CD8-positive, alpha-beta memory T cell (primary cell): ENCODE measurements around the gene CWH43. TPM values are rescaled to one million over a fixed set of nuclear protein-coding genes. Genes with fewer than 3 reads are reported as not detected.
"Not testable (repeated sequence)": the region's sequence is repeated elsewhere in the genome, so short reads cannot be mapped to it uniquely, and the experiment has no call there.

ENCODE experiments used
- CTCF ChIA-PET: fragments of 350-600 bp; sonication (Branson Sonifier 250); formaldehyde crosslinking; loops from one replicate; lab custom pipeline; 2021; ENCODE audit warnings: antibody characterized with exemption; lab: Charles Lee
- POLR2A ChIA-PET: fragments of 350-600 bp; sonication (Branson Sonifier 250); formaldehyde crosslinking; loops from one replicate; lab custom pipeline; 2021; ENCODE audit warnings: antibody characterized with exemption; lab: Charles Lee
- DNase-seq, 5 donors: peaks; one replicate each; pipeline versions ENCODE4 v3.0.0 to v3.0.0-alpha.2; 2020 to 2022; ENCODE audit warnings: mixed read lengths in 1 of 5
- H3K27ac ChIP-seq: one replicate; pipeline ENCODE4 v1.7.0; 2013; ENCODE audit warnings: low read depth, mild to moderate bottlenecking, low read length, moderate library complexity
- H3K27me3 ChIP-seq: 2 replicates; pipeline ENCODE4 v1.7.0; 2013; ENCODE audit warnings: low read length, mild to moderate bottlenecking; ENCODE audit not compliant: insufficient read depth, poor library complexity, severe bottlenecking
- H3K36me3 ChIP-seq: 2 replicates; pipeline ENCODE4 v1.7.0; 2013; ENCODE audit warnings: mild to moderate bottlenecking, low read length, moderate library complexity; ENCODE audit not compliant: insufficient read depth
- H3K4me1 ChIP-seq: 2 replicates; pipeline ENCODE4 v1.7.0; 2013; ENCODE audit warnings: mild to moderate bottlenecking, low read length, moderate library complexity; ENCODE audit not compliant: insufficient read depth
- H3K4me3 ChIP-seq: 2 replicates; pipeline ENCODE4 v1.7.0; 2013; ENCODE audit warnings: mild to moderate bottlenecking, low read length
- H3K9me3 ChIP-seq: 2 replicates; pipeline ENCODE4 v1.7.0; 2013; ENCODE audit warnings: mild to moderate bottlenecking, low read length
- H3K27ac Mint-ChIP-seq, 8 donors: one replicate each; pipeline ENCODE4 v1.8.0; 2020 to 2021; ENCODE audit warnings: mixed read lengths in 8 of 8, mild to moderate bottlenecking in 6 of 8, inconsistent platforms in 3 of 8, moderate library complexity in 3 of 8
- H3K27me3 Mint-ChIP-seq, 2 donors: one replicate each; pipeline ENCODE4 v1.8.0; 2020 to 2021; ENCODE audit warnings: mixed read lengths in 2 of 2, mild to moderate bottlenecking in 1 of 2, moderate library complexity in 1 of 2
- H3K36me3 Mint-ChIP-seq, 3 donors: one replicate each; pipeline ENCODE4 v1.8.0; 2020 to 2021; ENCODE audit warnings: mixed read lengths in 3 of 3, inconsistent platforms in 1 of 3, mild to moderate bottlenecking in 1 of 3
- H3K4me1 Mint-ChIP-seq, 3 donors: one replicate each; pipeline ENCODE4 v1.8.0; 2020 to 2021; ENCODE audit warnings: mixed read lengths in 3 of 3, inconsistent platforms in 1 of 3, mild to moderate bottlenecking in 1 of 3
- H3K4me3 Mint-ChIP-seq, 7 donors: one replicate each; pipeline ENCODE4 v1.8.0; 2020 to 2021; ENCODE audit warnings: mixed read lengths in 7 of 7, mild to moderate bottlenecking in 6 of 7, moderate library complexity in 4 of 7, inconsistent platforms in 2 of 7
- H3K9me3 Mint-ChIP-seq, 5 donors: one replicate each; pipeline ENCODE4 v1.8.0; 2020 to 2022; ENCODE audit warnings: mixed read lengths in 5 of 5, mild to moderate bottlenecking in 3 of 5, moderate library complexity in 2 of 5, inconsistent platforms in 1 of 5
- polyA plus RNA-seq: library from polyadenylated mRNA; unstranded; fragments of 300-500 nt; fragmentation: Illumina TruSeq; gene quantifications from one replicate; pipeline ENCODE4 v1.2.3, GENCODE V29; 2021
- total RNA-seq, 2 experiments: library from RNA; stranded (reverse); gene quantifications; one replicate each; pipeline ENCODE4 v1.2.3, GENCODE V29; 2021

Gene CWH43
- total and polyA plus RNA-seq, 3 experiments from 2014 or later = not detected

- peaks cover 0 to 36% (median 33%) of the 10 kb centered on the region in 5 donors for H3K9me3 Mint-ChIP-seq
- POLR2A ChIA-PET, H3K27ac ChIP-seq, H3K27me3 Mint-ChIP-seq, H3K27me3 ChIP-seq, H3K4me1 Mint-ChIP-seq, H3K36me3 ChIP-seq, CTCF ChIA-PET, H3K4me3 Mint-ChIP-seq, H3K4me3 ChIP-seq, H3K4me1 ChIP-seq, H3K27ac Mint-ChIP-seq, DNase-seq: not testable (repeated sequence)
- peaks cover 0 to 28% (median 21%) of the 10 kb centered on the region in 3 donors for H3K36me3 Mint-ChIP-seq
- H3K9me3 ChIP-seq = peaks cover 21% of the 10 kb centered on the region
Observed at GRCh38 chr4:49091883-49092282, 105.8 kb downstream of the CWH43 start.

GRCh38 chr4:49092608-49093135 is 106.6 kb downstream of the CWH43 start:
- CTCF ChIA-PET, H3K4me1 ChIP-seq: not testable (repeated sequence)

GRCh38 chr4:49096215-49096614 is 110.1 kb downstream of the CWH43 start:
- H3K4me1 Mint-ChIP-seq, CTCF ChIA-PET, H3K4me1 ChIP-seq, H3K4me3 ChIP-seq, H3K4me3 Mint-ChIP-seq, H3K27ac ChIP-seq, H3K27ac Mint-ChIP-seq, H3K27me3 Mint-ChIP-seq, H3K27me3 ChIP-seq, H3K36me3 ChIP-seq, DNase-seq, POLR2A ChIA-PET: not testable (repeated sequence)
- H3K36me3 Mint-ChIP-seq = peaks cover 0 to 59% (median 43%) of the 10 kb centered on the region in 3 donors
- H3K9me3 ChIP-seq = peaks cover 41% of the 10 kb centered on the region
- H3K9me3 Mint-ChIP-seq = peaks cover 0 to 69% (median 68%) of the 10 kb centered on the region in 5 donors

More at GRCh38 chr4:49092608-49093135, 106.6 kb downstream of the CWH43 start:
- H3K4me1 Mint-ChIP-seq, H3K27ac Mint-ChIP-seq, H3K4me3 ChIP-seq, H3K27me3 Mint-ChIP-seq, H3K4me3 Mint-ChIP-seq, H3K27me3 ChIP-seq, H3K27ac ChIP-seq, POLR2A ChIA-PET, H3K36me3 ChIP-seq, DNase-seq: not testable (repeated sequence)
- peaks cover 29% of the 10 kb centered on the region for H3K9me3 ChIP-seq
- Mint-ChIP-seq H3K9me3 (peaks cover 0 to 44% (median 40%) of the 10 kb centered on the region in 5 donors), H3K36me3 (peaks cover 0 to 36% (median 25%) of the 10 kb centered on the region in 3 donors)

GRCh38 chr4:49096627-49097026 is 110.6 kb downstream of the CWH43 start:
- peaks cover 37% of the 10 kb centered on the region for H3K9me3 ChIP-seq

GRCh38 chr4:49097071-49097470 is 111.0 kb downstream of the CWH43 start:
- H3K27ac ChIP-seq, H3K27me3 ChIP-seq, H3K4me3 Mint-ChIP-seq, H3K4me3 ChIP-seq, H3K27ac Mint-ChIP-seq, DNase-seq, H3K4me1 Mint-ChIP-seq, POLR2A ChIA-PET, H3K27me3 Mint-ChIP-seq, CTCF ChIA-PET, H3K4me1 ChIP-seq, H3K36me3 ChIP-seq: not testable (repeated sequence)
- peaks cover 0 to 54% (median 35%) of the 10 kb centered on the region in 3 donors for H3K36me3 Mint-ChIP-seq
- H3K9me3 ChIP-seq = peaks cover 32% of the 10 kb centered on the region
- peaks cover 0 to 65% (median 63%) of the 10 kb centered on the region in 5 donors for H3K9me3 Mint-ChIP-seq

More at GRCh38 chr4:49096627-49097026, 110.6 kb downstream of the CWH43 start:
- H3K36me3 ChIP-seq, H3K4me3 Mint-ChIP-seq, H3K4me1 Mint-ChIP-seq, H3K27me3 Mint-ChIP-seq, H3K4me1 ChIP-seq, H3K27me3 ChIP-seq, H3K4me3 ChIP-seq, DNase-seq, POLR2A ChIA-PET, H3K27ac Mint-ChIP-seq, H3K27ac ChIP-seq, CTCF ChIA-PET: not testable (repeated sequence)
- Mint-ChIP-seq H3K9me3 (peaks cover 0 to 69% (median 68%) of the 10 kb centered on the region in 5 donors), H3K36me3 (peaks cover 0 to 59% (median 39%) of the 10 kb centered on the region in 3 donors)

- POLR2A ChIA-PET, H3K27ac ChIP-seq, H3K4me3 ChIP-seq, H3K27me3 Mint-ChIP-seq, H3K4me3 Mint-ChIP-seq, H3K36me3 ChIP-seq, H3K4me1 Mint-ChIP-seq, DNase-seq, H3K27ac Mint-ChIP-seq, CTCF ChIA-PET, H3K27me3 ChIP-seq, H3K4me1 ChIP-seq: not testable (repeated sequence)
- peaks cover 28% of the 10 kb centered on the region for H3K9me3 ChIP-seq
- Mint-ChIP-seq H3K9me3 (peaks cover 0 to 65% (median 63%) of the 10 kb centered on the region in 5 donors), H3K36me3 (peaks cover 1 to 53% (median 34%) of the 10 kb centered on the region in 3 donors)
Observed at GRCh38 chr4:49097505-49097904, 111.4 kb downstream of the CWH43 start.

- H3K27ac Mint-ChIP-seq, H3K27ac ChIP-seq, CTCF ChIA-PET, DNase-seq, H3K36me3 ChIP-seq, H3K4me3 ChIP-seq, H3K4me1 Mint-ChIP-seq, H3K4me1 ChIP-seq, H3K27me3 Mint-ChIP-seq, POLR2A ChIA-PET, H3K4me3 Mint-ChIP-seq, H3K27me3 ChIP-seq: not testable (repeated sequence)
- Mint-ChIP-seq H3K36me3 (peaks cover 3 to 55% (median 34%) of the 10 kb centered on the region in 3 donors), H3K9me3 (peaks cover 0 to 67% (median 65%) of the 10 kb centered on the region in 5 donors)
- H3K9me3 ChIP-seq = peaks cover 23% of the 10 kb centered on the region
Observed at GRCh38 chr4:49098034-49098759, 112.1 kb downstream of the CWH43 start.

- H3K4me1 Mint-ChIP-seq, H3K27me3 Mint-ChIP-seq, DNase-seq, H3K36me3 ChIP-seq, H3K4me1 ChIP-seq, CTCF ChIA-PET, H3K27ac Mint-ChIP-seq, H3K4me3 ChIP-seq, H3K27me3 ChIP-seq, H3K27ac ChIP-seq, POLR2A ChIA-PET, H3K4me3 Mint-ChIP-seq: not testable (repeated sequence)
- peaks cover 4 to 62% (median 42%) of the 10 kb centered on the region in 3 donors for H3K36me3 Mint-ChIP-seq
- peaks cover 0 to 82% (median 80%) of the 10 kb centered on the region in 5 donors for H3K9me3 Mint-ChIP-seq
- peaks cover 30% of the 10 kb centered on the region for H3K9me3 ChIP-seq
Observed at GRCh38 chr4:49099831-49100444, 113.9 kb downstream of the CWH43 start.
